H1 (cell line): ENCODE data around the gene KIF1B. TPM values are rescaled to one million over a fixed set of nuclear protein-coding genes. Genes with fewer than 3 reads are reported as not detected.
A peak's percentile ranks its signal among the peaks of the same experiment; 100 is the strongest.

Experiments used
- CTCF ChIA-PET: fragments of 300-600 bp; sonication (Branson Sonifier 250); formaldehyde crosslinking; loops from one replicate; lab custom pipeline; 2021; ENCODE audit not compliant: partially characterized antibody; lab: Charles Lee
- POLR2A ChIA-PET: fragments of 300-600 bp; sonication (Branson Sonifier 250); formaldehyde crosslinking; loops from one replicate; lab custom pipeline; 2021; ENCODE audit warnings: inconsistent platforms; ENCODE audit not compliant: partially characterized antibody; lab: Charles Lee
- DNase-seq, 2 experiments: peaks; one replicate each; pipeline versions ENCODE4 v3.0.0 to v3.0.0-alpha.2; 2010 to 2022; ENCODE audit warnings: low spot score in 2 of 2, low read depth in 1 of 2, mixed read lengths in 1 of 2
- FAIRE-seq: peaks from 2 replicates; lab custom pipeline; 2011; peaks lifted over from hg19 to GRCh38; lab: Jason Lieb, UNC
- H2AFZ ChIP-seq: 2 replicates; pipeline ENCODE4 v1.8.1; 2012; ENCODE audit warnings: low read length, inconsistent platforms
- H2AK5ac ChIP-seq: 2 replicates; pipeline ENCODE4 v1.6.1; 2013; ENCODE audit warnings: low read depth, low read length
- H2BK120ac ChIP-seq: replicated peaks from 2 replicates; pipeline ENCODE3; 2013; ENCODE audit warnings: low read depth, low read length, inconsistent platforms
- H2BK12ac ChIP-seq: 2 replicates; pipeline ENCODE4 v1.6.1; 2013; ENCODE audit warnings: low read depth, low read length
- H2BK15ac ChIP-seq: 2 replicates; pipeline ENCODE4 v1.6.1; 2013; ENCODE audit warnings: low read length
- H2BK20ac ChIP-seq: 2 replicates; pipeline ENCODE4 v1.6.1; 2013; ENCODE audit warnings: low read length
- H2BK5ac ChIP-seq: 2 replicates; pipeline ENCODE4 v1.6.1; 2013; ENCODE audit warnings: low read depth, low read length
- H3K14ac ChIP-seq: 2 replicates; pipeline ENCODE4 v1.6.1; 2013; ENCODE audit warnings: inconsistent platforms; ENCODE audit not compliant: insufficient read length
- H3K18ac ChIP-seq: 2 replicates; pipeline ENCODE4 v1.6.1; 2013; ENCODE audit warnings: low read length; ENCODE audit errors: extremely low read depth
- H3K23ac ChIP-seq: 2 replicates; pipeline ENCODE4 v1.6.1; 2013; ENCODE audit warnings: inconsistent platforms; ENCODE audit not compliant: insufficient read length
- H3K23me2 ChIP-seq: 2 replicates; pipeline ENCODE4 v1.6.1; 2013; ENCODE audit warnings: low read depth, low read length
- H3K27ac ChIP-seq: 2 replicates; pipeline ENCODE4 v1.6.1; 2011; ENCODE audit warnings: low read depth, low read length, inconsistent platforms
- H3K27me3 ChIP-seq, 4 experiments: replicated peaks in 1 of 4; 1 replicate in 1 of 4; 2 replicates in 3 of 4; pipeline versions ENCODE4 v1.6.1 to v1.8.1; 2011 to 2013; ENCODE audit warnings: low read length in 3 of 4, mild to moderate bottlenecking in 3 of 4, inconsistent platforms in 2 of 4, mixed read lengths in 2 of 4, moderate library complexity in 1 of 4; ENCODE audit not compliant: control insufficient read depth in 3 of 4, insufficient read depth in 3 of 4; ENCODE audit errors: extremely low read depth in 1 of 4
- H3K36me3 ChIP-seq, 4 experiments: 2 replicates each; pipeline versions ENCODE4 v1.6.1 to v1.8.1; 2011 to 2013; ENCODE audit warnings: mild to moderate bottlenecking in 4 of 4, low read length in 3 of 4, moderate library complexity in 2 of 4, control low read depth in 1 of 4, inconsistent platforms in 1 of 4; ENCODE audit not compliant: insufficient read depth in 4 of 4, control insufficient read depth in 2 of 4
- H3K4ac ChIP-seq: replicated peaks from 2 replicates; pipeline ENCODE3; 2013; ENCODE audit warnings: low read length, low read depth, mixed read lengths, inconsistent platforms; ENCODE audit not compliant: insufficient read length
- H3K4me1 ChIP-seq, 4 experiments: replicated peaks in 1 of 4; 1 replicate in 1 of 4; 2 replicates in 3 of 4; pipeline versions ENCODE4 v1.6.1 to v1.8.1; 2011 to 2013; ENCODE audit warnings: low read length in 3 of 4, inconsistent platforms in 2 of 4, mixed read lengths in 1 of 4; ENCODE audit not compliant: insufficient read depth in 4 of 4, control insufficient read depth in 3 of 4
- H3K4me2 ChIP-seq, 2 experiments: 2 replicates each; pipeline versions ENCODE4 v1.6.1 to v1.8.1; 2011 to 2013; ENCODE audit warnings: low read depth in 2 of 2, low read length in 2 of 2, control low read depth in 1 of 2, inconsistent platforms in 1 of 2, mild to moderate bottlenecking in 1 of 2; ENCODE audit not compliant: insufficient read depth in 1 of 2
- H3K4me3 ChIP-seq, 4 experiments: fragments of 200-600, 300-600 bp in 1 of 4; sonication (generic), shearing (Covaris generic), sonication (Bioruptor Twin) in 1 of 4; 2 replicates each; pipeline versions ENCODE4 v1.5.1 to v1.8.1; 2011 to 2016; ENCODE audit warnings: low read length in 4 of 4, low read depth in 3 of 4, control low read depth in 2 of 4, inconsistent platforms in 2 of 4, mild to moderate bottlenecking in 2 of 4, mixed read lengths in 1 of 4, moderate library complexity in 1 of 4; ENCODE audit not compliant: insufficient read depth in 2 of 4; ENCODE audit errors: extremely low read depth in 1 of 4
- H3K56ac ChIP-seq: replicated peaks from 2 replicates; pipeline ENCODE3; 2013; ENCODE audit warnings: low read depth, mild to moderate bottlenecking, mixed read lengths, low read length, inconsistent platforms; ENCODE audit not compliant: insufficient read length
- H3K79me1 ChIP-seq: 2 replicates; pipeline ENCODE4 v1.6.1; 2013; ENCODE audit warnings: low read depth, low read length, control low read depth
- H3K79me2 ChIP-seq, 2 experiments: 2 replicates each; pipeline versions ENCODE4 v1.6.1 to v1.8.1; 2012 to 2013; ENCODE audit warnings: low read length in 2 of 2, mild to moderate bottlenecking in 2 of 2, inconsistent platforms in 1 of 2; ENCODE audit not compliant: insufficient read depth in 2 of 2, control insufficient read depth in 1 of 2
- H3K9ac ChIP-seq, 4 experiments: replicated peaks in 1 of 4; 1 replicate in 1 of 4; 2 replicates in 3 of 4; pipeline versions ENCODE4 v1.6.1 to v1.8.1; 2011 to 2013; ENCODE audit warnings: low read depth in 3 of 4, low read length in 3 of 4, control low read depth in 2 of 4, mild to moderate bottlenecking in 2 of 4, moderate library complexity in 2 of 4, inconsistent platforms in 1 of 4; ENCODE audit errors: extremely low read depth in 1 of 4
- H3K9me3 ChIP-seq, 2 experiments: 2 replicates each; pipeline versions ENCODE4 v1.6.1 to v1.8.1; 2012 to 2013; ENCODE audit warnings: mild to moderate bottlenecking in 2 of 2, moderate library complexity in 2 of 2, control low read depth in 1 of 2, inconsistent platforms in 1 of 2, low read depth in 1 of 2, low read length in 1 of 2, mixed read lengths in 1 of 2; ENCODE audit not compliant: insufficient read depth in 2 of 2
- H4K20me1 ChIP-seq, 2 experiments: replicated peaks in 1 of 2; 2 replicates each; pipeline versions ENCODE3 to v1.8.1; 2011 to 2013; ENCODE audit warnings: inconsistent platforms in 2 of 2, low read length in 2 of 2, mild to moderate bottlenecking in 1 of 2; ENCODE audit not compliant: insufficient read depth in 2 of 2, control insufficient read depth in 1 of 2
- H4K5ac ChIP-seq: 2 replicates; pipeline ENCODE4 v1.6.1; 2013; ENCODE audit warnings: low read length, low read depth, mixed read lengths, inconsistent platforms; ENCODE audit not compliant: insufficient read length
- H4K8ac ChIP-seq: 2 replicates; pipeline ENCODE4 v1.8.0; 2013; ENCODE audit warnings: mild to moderate bottlenecking, moderate library complexity, low read length, inconsistent platforms; ENCODE audit not compliant: insufficient read depth; ENCODE audit errors: extremely low read depth
- H4K91ac ChIP-seq: replicated peaks from 2 replicates; pipeline ENCODE3; 2013; ENCODE audit warnings: low read length, mixed read lengths, inconsistent platforms; ENCODE audit not compliant: insufficient read length
- BACH1 ChIP-seq: IDR thresholded peaks from 2 replicates; pipeline ENCODE4 v1.6.1; 2012; ENCODE audit warnings: low read length, improper control_type of control experiment
- CREB1 ChIP-seq: IDR thresholded peaks from 2 replicates; pipeline ENCODE4 v1.6.1; 2012; ENCODE audit warnings: inconsistent platforms
- JUND ChIP-seq: IDR thresholded peaks from 2 replicates; pipeline ENCODE4 v1.6.1; 2011; ENCODE audit warnings: mild to moderate bottlenecking, improper control_type of control experiment, low read length
- POU5F1 ChIP-seq: IDR thresholded peaks from 2 replicates; pipeline ENCODE4 v1.6.1; 2011; ENCODE audit warnings: low read depth, mild to moderate bottlenecking, low read length, moderate library complexity
- SUZ12 ChIP-seq: fragments of 200-600 bp; sonication (generic); IDR thresholded peaks from 2 replicates; pipeline ENCODE4 v1.6.1; 2012; ENCODE audit warnings: mild to moderate bottlenecking, inconsistent platforms, low read length, moderate library complexity, mixed read lengths
- TEAD4 ChIP-seq: IDR thresholded peaks from 2 replicates; pipeline ENCODE4 v1.6.1; 2012; ENCODE audit warnings: low read depth, low read length, inconsistent platforms, mixed read lengths
- WGBS, 2 experiments: shearing (Covaris generic) in 1 of 2; methylation state at CpG; one replicate each; pipeline versions ENCODE4 v1.1.6 to v1.1.7; 2013 to 2015; ENCODE audit warnings: low lambda C conversion rate in 2 of 2, mixed read lengths in 2 of 2, inconsistent platforms in 1 of 2, low coverage in 1 of 2, missing lambda C conversion rate in 1 of 2; ENCODE audit not compliant: insufficient replicate concordance in 2 of 2, insufficient coverage in 1 of 2, insufficient read length in 1 of 2; ENCODE audit errors: extremely low coverage in 1 of 2, missing lambda C conversion rate in 1 of 2; 5-methylcytosine and 5-hydroxymethylcytosine counted together
- polyA plus RNA-seq, 7 experiments: library from polyadenylated mRNA; depleted of rRNA in 3 of 7; stranded (reverse) in 5 of 7; unstranded in 2 of 7; fragments of >200 nt in 5 of 7; fragments of 200-250 nt in 2 of 7; gene quantifications; 1 replicate in 5 of 7; 2 replicates in 1 of 7; 4 replicates in 1 of 7; pipeline versions ENCODE4 v1.2.1 to v1.2.3, GENCODE V29; 2011 to 2013; ENCODE audit warnings: missing spikeins in 2 of 7, mixed read lengths in 2 of 7
- total RNA-seq: library from RNA; stranded (reverse); fragmentation: NEBNext Ultra II Directional; extraction: Animal tissue kit (Norgen Biotek cat#: 25700); gene quantifications from 2 replicates; pipeline ENCODE4 v1.2.1, GENCODE V29; 2021
- TF ChIP-seq, protein P1 (sequence below): IDR thresholded peaks from 2 replicates; pipeline ENCODE4 v1.6.1; 2012; ENCODE audit warnings: low read length, inconsistent platforms

KIF1B gene
- total and polyA plus RNA-seq, 2 of the 8 experiments (the other 6 are each of a cell fraction or from before 2014, with no cell fraction given), result 39.1 to 74.2 TPM

DNA sequence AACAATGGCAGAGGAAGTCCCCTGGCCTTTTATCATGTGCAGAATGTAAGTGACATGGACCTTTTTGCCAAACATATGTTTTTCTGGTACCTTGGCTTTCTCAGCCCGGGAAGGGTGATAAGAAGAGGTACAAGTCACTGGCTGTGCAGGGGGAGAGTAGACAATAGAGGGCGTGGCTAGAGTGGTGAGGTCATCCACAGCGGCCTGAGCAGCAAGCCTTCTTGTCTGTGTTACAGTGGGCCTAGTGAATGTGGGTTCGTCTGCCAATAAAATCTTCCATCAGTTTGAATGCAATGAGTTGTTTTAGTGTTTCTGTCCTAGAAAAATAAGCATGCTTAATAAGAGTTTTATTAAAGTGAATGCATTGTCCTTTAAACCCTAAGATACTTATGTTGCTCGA lies 129.4 kb downstream of the KIF1B start:
- no peak overlapping the region for H4K5ac ChIP-seq
- no peak overlapping the region for H3K23ac ChIP-seq
- no peak overlapping the region for H3K4ac ChIP-seq
- no peak overlapping the region for H4K91ac ChIP-seq
- no peak overlapping the region for H2BK5ac ChIP-seq
- ChIA-PET POLR2A (no interaction called here), CTCF (interaction anchor here (1.4 kb wide), 1 partner anchor 130 kb away, joined by 6 read pairs; the partner anchor contains the start of gene KIF1B)
- H3K9me3 ChIP-seq, result no peaks in the 10 kb centered on the region
- no peak overlapping the region for H4K8ac ChIP-seq
- peaks cover 0 to 7% (median 1%) of the 10 kb centered on the region in 4 experiments; a peak in 3 of 7 replicates for H3K4me1 ChIP-seq
- H3K23me2 ChIP-seq, result no peaks in the 10 kb centered on the region
- H3K18ac ChIP-seq, result no peak overlapping the region
- peaks cover 2 to 63% (median 26%) of the 10 kb centered on the region in 4 experiments; a peak in 7 of 8 replicates for H3K36me3 ChIP-seq
- H3K4me2 ChIP-seq, result no peak overlapping the region
- H3K56ac ChIP-seq, result no peak overlapping the region
- H2AK5ac ChIP-seq, result no peak overlapping the region
- no peaks in the 10 kb centered on the region for H3K27me3 ChIP-seq
- H3K9ac ChIP-seq, result no peak overlapping the region
- H3K79me1 ChIP-seq, result no peaks in the 10 kb centered on the region
- H3K4me3 ChIP-seq, result no peak overlapping the region
- H4K20me1 ChIP-seq, result no peaks in the 10 kb centered on the region
- FAIRE-seq, result no peak
- no peak overlapping the region for H2AFZ ChIP-seq
- no peak overlapping the region for H2BK120ac ChIP-seq
- H3K79me2 ChIP-seq, result no peaks in the 10 kb centered on the region
- TF ChIP-seq, protein P1, sequence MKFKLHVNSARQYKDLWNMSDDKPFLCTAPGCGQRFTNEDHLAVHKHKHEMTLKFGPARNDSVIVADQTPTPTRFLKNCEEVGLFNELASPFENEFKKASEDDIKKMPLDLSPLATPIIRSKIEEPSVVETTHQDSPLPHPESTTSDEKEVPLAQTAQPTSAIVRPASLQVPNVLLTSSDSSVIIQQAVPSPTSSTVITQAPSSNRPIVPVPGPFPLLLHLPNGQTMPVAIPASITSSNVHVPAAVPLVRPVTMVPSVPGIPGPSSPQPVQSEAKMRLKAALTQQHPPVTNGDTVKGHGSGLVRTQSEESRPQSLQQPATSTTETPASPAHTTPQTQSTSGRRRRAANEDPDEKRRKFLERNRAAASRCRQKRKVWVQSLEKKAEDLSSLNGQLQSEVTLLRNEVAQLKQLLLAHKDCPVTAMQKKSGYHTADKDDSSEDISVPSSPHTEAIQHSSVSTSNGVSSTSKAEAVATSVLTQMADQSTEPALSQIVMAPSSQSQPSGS, result peak; percentile 66; the same call in 1 of the 2 replicates
- no peak for TF ChIP-seq BACH1
- TF ChIP-seq JUND, result peak; percentile 37; the same call in 1 of the 2 replicates
- no peak for TF ChIP-seq POU5F1
- TF ChIP-seq SUZ12, result no peak
- peak; percentile 57; the same call in 1 of the 2 replicates for TF ChIP-seq CREB1
- TF ChIP-seq TEAD4, result no peak
- no peak overlapping the region for H2BK20ac ChIP-seq
- 51% methylated on average over 5 of the region's 5 CpGs; no CpG with 5 or more reads in 1 of the 2 experiments for WGBS, 2 experiments
- H3K27ac ChIP-seq, result no peak overlapping the region
- peak; percentile 31 to 58 for DNase-seq
- H3K14ac ChIP-seq, result no peak overlapping the region
- H2BK15ac ChIP-seq, result no peak overlapping the region
- no peak overlapping the region for H2BK12ac ChIP-seq
